ENCODE results near the gene ANKS1B.

GRCh38 chr12:98736352-98737321, 1248.1 kb downstream of the ANKS1B start:
- TF ChIP-seq CTCF (IDR thresholded peaks at IDR 0.05), result no peak
- TF ChIP-seq EP300 (IDR thresholded peaks at IDR 0.05), result no peak
